Esophagus muscularis mucosa (tissue), 3 donors: Measurements from ENCODE around the gene ZFHX3.

Source experiments
- CTCF ChIP-seq, 3 experiments: fragments of 200-600 bp in 2 of 3; fragments of 450-650 bp in 1 of 3; sonication (generic) in 2 of 3; IDR thresholded peaks; one replicate each; pipeline ENCODE4 v1.5.1; 2017 to 2019; ENCODE audit warnings: antibody characterized with exemption in 3 of 3, mild to moderate bottlenecking in 2 of 3, moderate library complexity in 1 of 3
- POLR2A ChIP-seq: fragments of 450-650 bp; IDR thresholded peaks from one replicate; pipeline ENCODE4 v1.6.1; 2017; ENCODE audit warnings: antibody characterized with exemption, moderate library complexity, mild to moderate bottlenecking, low read depth
- POLR2AphosphoS5 ChIP-seq, 2 donors: sonication (generic); formaldehyde crosslinking; IDR thresholded peaks; one replicate each; pipeline ENCODE4 v1.6.1; 2017; ENCODE audit warnings: antibody characterized with exemption in 2 of 2

DNA sequence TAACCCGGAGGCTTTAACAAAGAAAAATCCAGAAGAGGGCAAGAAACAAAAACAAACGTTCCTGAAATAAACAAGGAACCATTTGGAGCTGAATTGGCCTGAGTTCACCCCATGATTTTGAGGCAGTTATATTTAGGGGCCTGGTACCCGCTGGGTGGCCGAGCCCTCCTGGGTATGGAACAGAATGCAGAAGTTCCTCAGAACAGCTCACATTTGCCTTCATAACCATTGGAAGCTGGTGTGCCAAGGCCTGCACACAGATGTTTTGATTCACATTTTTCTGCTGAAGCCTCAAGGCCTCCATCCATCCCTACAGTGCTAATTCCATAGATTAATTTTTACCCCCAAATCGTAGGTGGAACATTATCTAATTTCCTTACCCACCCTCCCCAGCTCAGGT is 3.3 kb upstream of the ZFHX3 start:
- TF ChIP-seq CTCF (IDR thresholded peaks at IDR 0.05) (no peak), POLR2A (no peak), POLR2AphosphoS5 (IDR thresholded peaks at IDR 0.05) (no peak)
